NCI-H748 (cell line): Measurements from ENCODE around the gene ZNF71.
A peak's percentile ranks its signal among the peaks of the same experiment; 100 is the strongest.

Experiments
- DNase-seq: peaks from one replicate; lab custom pipeline; 2025; ENCODE audit not compliant: unreplicated experiment; lab: John Stamatoyannopoulos, UW

ZNF71 gene

DNA sequence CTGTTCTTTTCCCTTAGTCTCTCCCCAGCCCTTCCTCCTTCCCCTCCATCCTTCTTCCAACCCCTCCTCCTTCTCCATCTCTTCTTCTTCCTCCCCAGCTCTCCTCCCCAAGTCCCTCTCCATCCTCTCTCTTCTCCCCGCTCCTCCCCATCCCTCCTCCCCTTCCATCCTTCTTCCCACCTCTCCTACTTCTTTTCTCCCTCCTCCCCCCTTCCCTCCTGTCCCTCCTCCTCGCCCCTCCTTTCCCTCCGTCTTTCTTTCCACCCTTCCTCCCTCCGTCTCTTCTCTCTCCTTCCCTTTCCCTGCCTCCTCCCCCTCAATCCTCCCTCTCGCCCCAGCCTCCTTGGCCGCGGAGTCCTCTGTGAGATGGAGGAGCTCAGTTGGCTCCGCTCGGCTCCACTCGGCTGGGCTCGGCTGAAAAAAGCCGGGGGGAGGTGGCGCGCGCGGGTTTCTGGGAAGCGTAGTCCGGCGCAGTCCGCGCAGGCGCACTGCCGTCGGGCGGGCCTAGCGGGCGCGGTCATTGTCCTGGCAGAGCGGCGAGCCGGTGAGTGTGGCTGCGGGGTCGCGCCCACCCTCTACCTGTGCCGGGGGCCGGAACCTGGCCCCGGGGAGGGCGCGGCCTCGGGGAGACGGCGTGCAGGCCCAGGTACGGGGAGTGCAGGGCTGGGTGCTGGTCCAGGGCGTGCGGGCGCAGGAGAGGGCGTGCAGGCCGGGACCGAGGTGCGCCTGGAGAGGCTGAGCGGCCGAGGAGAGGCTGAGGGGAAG, at the start of gene ZNF71:
ZNF71 (plus strand) TSS at position 520 of the 765 bp plus-strand sequence. CDS start 6,257 bp downstream, outside the sequence.
- peak; percentile 96 for DNase-seq

GRCh38 chr19:56547535-56547934, 47.6 kb upstream of the ZNF71 start:
- no peak for DNase-seq

DNA sequence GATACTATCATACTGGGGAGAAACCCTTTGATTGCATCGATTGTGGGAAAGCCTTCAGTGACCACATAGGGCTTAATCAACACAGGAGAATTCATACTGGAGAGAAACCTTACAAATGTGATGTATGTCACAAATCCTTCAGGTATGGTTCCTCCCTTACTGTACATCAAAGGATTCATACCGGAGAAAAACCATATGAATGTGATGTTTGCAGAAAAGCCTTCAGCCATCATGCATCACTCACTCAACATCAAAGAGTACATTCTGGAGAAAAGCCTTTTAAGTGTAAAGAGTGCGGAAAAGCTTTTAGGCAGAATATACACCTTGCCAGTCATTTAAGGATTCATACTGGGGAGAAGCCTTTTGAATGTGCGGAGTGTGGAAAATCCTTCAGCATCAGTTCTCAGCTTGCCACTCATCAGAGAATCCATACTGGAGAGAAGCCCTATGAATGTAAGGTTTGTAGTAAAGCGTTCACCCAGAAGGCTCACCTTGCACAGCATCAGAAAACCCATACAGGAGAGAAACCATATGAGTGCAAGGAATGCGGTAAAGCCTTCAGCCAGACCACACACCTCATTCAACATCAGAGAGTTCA, 40.7 kb upstream of the ZNF71 start:
- no peak for DNase-seq

DNA sequence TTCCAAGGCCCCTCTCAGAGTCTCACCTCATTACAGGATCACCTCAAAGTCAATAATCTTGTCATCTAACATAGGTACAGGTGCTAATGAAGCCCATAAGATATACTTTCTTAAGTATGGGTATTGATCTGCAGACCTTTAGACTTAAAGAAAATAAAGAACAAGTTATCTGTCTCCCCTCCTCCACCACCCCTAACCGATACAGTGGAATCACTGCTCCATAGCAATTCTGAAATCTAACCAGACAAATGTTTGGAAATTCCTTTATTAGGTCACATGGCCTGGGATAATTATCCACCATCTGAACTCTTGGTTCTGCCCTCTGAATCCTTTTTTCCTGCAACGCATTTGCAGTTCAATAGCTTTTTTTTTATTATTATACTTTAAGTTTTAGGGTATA, 32.3 kb upstream of the ZNF71 start:
- DNase-seq = no peak

DNA sequence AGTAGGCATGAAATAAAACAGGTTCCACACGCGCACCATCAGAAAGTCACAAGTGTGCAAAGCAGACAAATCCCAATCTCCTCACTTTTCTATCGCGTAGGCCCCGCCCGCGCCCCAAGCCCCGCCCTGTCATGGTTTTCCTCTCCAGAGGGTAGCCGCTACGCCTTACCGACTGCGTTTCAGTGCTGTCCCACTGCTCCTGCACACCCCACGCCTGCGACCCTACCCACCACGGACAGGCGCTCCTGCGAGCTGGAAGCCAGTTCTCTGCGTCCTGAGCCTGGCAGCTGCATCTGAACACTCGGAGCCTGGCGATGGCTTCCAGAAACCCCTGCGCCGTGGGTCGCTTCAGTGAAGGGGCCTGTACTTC, 28.2 kb upstream of the ZNF71 start:
- peak; percentile 83 for DNase-seq

- DNase-seq = peak; percentile 96
Measured at GRCh38 chr19:56567274-56568120, 27.6 kb upstream of the ZNF71 start, which contains the start of gene ZNF470. TSS of gene ZNF470 (plus strand) at chr19:56567468. CDS start at chr19:56570312, 2,844 bp downstream.

GRCh38 chr19:56572589-56572988, 22.5 kb upstream of the ZNF71 start:
- DNase-seq = no peak

DNA sequence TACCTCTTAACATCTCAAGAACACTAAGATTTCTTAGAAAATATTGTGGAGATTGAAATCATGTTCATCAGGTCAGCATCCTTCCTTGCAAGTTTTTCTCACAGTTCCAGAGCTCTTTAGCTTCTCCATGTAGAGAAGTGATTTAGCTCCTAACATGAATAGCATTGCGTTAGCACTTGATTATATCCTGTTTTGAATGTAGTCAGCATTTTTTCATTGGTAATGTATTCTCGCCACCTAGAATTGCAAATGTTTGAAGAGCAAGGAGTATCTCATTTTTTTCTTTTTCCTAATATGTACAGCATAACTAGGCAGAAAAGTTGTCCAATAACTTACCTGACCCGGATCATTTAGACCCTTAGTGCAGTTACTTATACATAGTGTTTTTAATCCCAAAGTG, 21.2 kb upstream of the ZNF71 start:
- no peak for DNase-seq

- DNase-seq = peak; percentile 16
Measured at GRCh38 chr19:56577719-56578602, 17.1 kb upstream of the ZNF71 start.

DNA sequence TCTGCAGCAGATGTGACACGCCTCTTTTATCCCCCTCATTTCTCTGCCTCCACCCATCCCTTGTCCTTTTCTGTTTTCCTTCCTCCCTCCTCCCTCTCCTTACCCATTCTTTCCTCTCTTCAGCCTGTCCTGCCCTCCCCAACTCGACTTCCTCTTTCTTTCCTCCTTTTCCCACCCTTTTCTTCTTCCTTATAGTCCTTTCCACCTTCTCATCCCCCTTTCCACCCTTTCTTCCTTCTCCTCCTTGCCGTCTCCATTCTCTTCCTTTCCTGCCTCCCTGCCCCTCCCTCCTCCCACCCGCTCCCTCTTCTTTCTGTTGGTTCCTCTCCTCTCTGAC, 688 bp upstream of the ZNF71 start:
- peak; percentile 37 for DNase-seq

- no peak for DNase-seq
Measured at GRCh38 chr19:56595548-56595899, 422 bp downstream of the ZNF71 start.

DNA sequence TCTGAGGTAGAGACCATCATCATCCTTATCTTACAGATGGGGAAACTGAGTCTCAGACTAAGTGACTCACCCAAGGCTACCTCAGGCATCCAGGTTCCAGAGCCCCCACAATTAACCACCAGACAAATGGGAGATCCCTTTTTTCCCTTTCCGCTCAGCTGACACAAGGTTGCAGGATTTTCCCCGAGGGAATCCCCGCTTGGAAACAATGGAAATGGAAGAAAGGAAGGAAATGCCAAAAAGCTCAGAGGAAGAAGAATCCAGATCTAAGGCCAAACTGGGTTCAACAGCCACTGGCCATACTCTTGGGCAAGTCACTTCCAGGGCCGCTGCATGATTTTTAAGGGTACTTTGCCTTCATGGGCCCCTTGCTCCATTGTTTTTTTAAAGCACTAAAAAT, 1.6 kb downstream of the ZNF71 start:
- no peak for DNase-seq

DNA sequence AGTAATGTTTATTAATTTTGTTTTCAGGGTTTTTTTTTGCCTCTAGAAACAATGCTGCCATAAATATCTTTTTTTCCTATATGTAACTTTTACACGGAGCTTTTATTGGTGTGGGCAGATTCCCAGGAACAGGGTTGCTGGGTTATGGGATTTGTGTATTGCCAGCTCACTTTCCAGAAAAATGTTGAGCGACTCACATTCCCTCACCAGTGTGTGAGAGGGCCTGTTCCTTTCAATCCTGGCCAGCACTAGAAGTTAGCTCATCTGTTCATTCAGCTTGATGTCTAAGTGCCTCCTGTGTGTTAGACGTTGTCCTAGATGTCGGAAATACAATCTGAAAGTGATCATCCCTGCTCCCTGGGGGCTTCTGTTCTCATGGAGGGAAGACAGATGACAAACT, 2.6 kb downstream of the ZNF71 start:
- no peak for DNase-seq

DNA sequence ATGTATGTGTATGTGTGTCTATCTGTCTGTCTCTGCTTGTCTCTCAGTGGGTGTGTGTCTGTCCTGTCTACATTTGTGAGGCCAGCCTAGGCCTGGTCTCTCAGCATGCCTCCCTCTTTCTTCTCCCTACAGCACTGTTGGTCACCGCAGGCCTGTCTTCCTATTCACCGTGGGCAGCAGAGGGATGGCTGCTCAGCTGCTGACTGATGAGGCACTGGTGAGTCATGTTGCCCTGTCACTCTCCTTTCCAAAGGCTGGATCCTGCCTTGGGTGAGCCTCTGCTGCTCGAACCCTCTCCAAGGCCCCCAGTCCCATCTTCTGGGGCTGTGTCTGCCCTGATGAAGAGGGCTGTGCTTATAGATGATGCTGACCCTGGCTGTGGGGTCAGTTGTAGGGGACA, 6.3 kb downstream of the ZNF71 start:
- DNase-seq = no peak

DNA sequence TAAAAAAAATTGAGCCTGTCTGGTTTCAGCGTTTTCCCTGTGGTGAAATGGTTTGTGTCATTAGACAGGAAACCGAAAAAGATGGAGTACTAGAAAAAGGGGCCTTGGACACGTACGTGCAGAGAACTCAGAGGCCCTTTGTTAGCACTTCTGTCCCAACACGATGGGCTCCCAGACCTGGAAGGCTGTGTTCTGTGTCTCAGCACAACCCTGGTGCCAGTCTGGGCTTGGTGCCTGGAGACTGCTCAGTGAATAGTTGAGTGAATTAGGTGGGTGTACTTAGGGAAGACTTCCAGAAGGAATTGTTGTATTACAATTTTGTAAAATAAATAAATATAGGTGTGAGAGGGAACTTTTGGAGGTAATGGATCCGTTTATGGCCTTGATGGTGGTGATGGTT, 8.7 kb downstream of the ZNF71 start:
- no peak for DNase-seq

- no peak for DNase-seq
Measured at GRCh38 chr19:56608274-56608964, 13.3 kb downstream of the ZNF71 start.

- DNase-seq = no peak
Measured at GRCh38 chr19:56611288-56611687, 16.2 kb downstream of the ZNF71 start.

- no peak for DNase-seq
Measured at GRCh38 chr19:56612737-56613136, 17.6 kb downstream of the ZNF71 start.

- DNase-seq = no peak
Measured at GRCh38 chr19:56613639-56614038, 18.5 kb downstream of the ZNF71 start.

DNA sequence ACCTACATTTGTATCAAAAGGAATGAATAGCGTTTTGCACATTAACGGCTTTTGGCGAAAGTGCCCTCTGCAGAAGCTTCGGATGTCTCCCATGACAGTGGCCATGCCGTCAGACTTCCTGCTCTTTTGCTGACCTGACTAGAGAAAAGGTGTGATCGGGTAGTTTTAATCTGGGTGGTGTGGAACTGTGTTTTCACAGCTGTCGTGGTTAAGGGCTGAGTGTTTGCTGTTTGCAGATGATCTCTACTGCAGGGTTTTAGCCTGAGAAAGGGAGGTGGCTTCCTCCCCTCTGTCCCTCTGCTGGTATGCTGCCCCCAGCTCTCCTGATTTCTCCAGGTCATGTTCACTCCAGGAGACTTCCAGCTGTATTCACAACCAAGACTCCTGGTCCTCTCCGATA, 22.4 kb downstream of the ZNF71 start:
- DNase-seq = no peak
